DMS153 (cell line): ENCODE measurements around the gene MAPK10.
"Not testable (repeated sequence)": the region's sequence is repeated elsewhere in the genome, so short reads cannot be mapped to it uniquely, and the experiment has no call there.

Source experiments
- DNase-seq: peaks from one replicate; lab custom pipeline; 2025; lab: John Stamatoyannopoulos, UW

MAPK10 gene

DNA sequence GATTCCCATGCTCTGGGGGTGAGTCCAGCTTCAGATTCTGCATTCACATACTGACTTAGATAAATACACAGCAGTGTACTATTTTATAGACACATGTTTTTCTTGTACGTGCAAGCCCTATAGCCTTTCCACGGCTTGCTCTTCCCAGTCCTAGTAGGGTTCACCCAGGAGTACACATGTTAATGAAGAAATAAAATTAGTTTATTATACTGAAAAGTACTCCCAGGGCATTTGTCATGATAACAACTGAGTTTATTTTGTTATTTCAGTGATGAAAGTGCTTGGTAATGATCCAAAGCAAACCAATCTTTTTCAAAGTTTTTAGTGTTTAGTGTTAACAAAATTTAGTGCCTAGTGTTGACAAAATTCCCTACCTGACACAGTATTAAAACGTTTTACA is 21.3 kb downstream of the MAPK10 start:
- no peak for DNase-seq

DNA sequence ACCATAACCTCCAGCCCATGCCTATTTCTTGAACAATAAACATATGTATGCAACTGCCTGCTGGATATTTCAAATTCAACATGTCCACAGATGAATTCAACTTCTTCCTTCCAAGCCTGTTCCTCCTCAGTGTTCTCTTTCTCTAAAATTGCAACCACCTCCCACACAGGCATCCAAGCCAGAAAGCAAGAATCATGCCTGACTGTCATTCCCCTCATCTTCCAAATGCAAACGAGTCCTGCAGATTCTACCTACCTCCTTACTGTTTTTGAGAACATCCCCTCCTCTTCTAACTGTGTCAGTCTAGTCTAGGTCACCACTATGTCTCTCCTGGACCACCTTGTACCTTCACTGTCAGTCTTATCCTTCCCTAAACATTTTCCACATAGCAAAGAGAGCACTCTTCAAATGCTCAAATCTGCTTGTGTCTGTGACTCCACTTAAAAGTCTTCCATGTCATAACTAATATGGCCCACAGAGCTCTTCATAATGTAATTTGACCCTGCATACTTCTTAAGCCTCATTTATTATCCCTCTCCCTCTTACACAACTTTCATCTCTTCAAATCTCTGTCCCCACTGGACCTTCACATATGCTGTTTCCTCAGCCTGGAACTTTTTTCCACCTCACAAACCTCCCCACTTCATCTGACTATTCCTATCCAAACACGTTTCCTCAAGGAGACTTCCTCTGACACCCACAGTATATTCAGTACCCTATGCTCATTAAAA is 25.7 kb downstream of the MAPK10 start:
- DNase-seq = no peak

DNA sequence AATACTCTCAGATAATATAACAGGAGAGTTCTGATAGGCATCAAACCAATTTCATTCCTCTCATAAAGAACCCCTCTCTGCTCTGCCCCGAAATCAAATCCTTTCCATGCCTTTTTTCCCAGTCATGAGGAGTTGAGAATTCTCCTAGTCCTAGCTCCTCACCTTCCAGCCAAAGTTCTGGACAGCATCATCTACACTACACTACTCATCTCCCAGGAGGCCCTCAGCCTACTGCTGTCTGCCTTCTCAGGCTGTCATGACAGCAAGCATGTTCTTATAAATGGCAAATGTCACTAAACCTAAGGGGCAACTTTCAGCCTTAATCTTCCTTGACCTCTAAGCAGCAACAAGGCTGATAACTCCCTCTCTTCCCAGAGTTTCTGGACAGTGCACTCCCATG is 26.6 kb downstream of the MAPK10 start:
- no peak for DNase-seq

DNA sequence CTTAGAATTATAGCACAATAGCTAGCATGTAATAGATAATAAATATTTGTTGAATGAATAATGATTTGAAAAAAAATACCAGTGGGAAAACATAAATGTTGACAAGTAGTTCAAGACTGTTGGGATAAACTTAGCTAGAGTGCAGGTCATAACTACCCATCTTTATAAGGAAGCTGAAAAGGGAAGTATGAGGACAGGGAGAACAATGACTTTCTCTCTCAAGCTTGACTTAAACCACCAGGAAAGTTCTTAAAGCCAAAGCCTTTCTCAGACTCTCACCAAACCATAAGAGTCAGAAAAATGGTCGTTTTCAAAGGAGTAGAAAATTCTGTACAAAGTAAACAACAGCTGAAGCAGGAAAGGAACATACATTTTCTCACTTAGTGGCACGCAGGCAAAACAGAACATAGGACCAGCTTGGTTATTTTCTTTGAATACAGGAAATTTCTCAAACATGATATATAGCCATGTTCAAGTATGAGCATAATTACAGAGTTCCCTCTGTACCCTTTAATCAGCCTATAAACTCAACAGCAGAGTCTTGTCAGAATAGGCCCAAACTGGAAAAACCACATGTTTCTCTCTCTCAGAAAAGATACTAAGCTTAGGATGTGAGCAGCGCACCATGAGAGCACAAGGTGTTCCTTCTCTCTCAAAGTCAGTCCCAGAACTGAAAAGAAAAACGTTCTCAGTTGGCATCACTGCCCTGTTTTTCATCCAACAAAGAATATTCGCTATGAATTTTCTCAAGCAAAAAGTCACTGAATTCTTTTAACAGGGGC is 28.7 kb downstream of the MAPK10 start:
- no peak for DNase-seq

DNA sequence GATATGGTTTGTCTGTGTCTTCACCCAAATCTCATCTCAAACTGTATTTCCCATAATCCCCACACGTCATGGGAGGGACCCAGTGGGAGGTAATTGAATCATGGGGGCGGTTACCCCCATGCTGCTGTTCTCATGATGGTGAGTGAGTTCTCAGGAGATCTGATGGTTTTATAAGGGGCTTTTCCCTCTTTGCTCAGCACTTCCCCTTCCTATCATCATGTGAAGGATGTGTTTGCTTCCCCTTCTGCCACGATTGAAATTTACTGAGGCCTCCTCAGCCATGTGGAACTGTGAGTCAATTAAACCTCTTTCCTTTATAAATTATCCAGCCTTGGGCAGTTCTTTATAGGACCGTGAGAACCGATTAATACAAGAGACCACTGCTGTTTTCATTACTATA is 29.4 kb downstream of the MAPK10 start:
- DNase-seq = not testable (repeated sequence)

- no peak for DNase-seq
Observed at GRCh38 chr4:86329431-86329830, 30.4 kb downstream of the MAPK10 start.

DNA sequence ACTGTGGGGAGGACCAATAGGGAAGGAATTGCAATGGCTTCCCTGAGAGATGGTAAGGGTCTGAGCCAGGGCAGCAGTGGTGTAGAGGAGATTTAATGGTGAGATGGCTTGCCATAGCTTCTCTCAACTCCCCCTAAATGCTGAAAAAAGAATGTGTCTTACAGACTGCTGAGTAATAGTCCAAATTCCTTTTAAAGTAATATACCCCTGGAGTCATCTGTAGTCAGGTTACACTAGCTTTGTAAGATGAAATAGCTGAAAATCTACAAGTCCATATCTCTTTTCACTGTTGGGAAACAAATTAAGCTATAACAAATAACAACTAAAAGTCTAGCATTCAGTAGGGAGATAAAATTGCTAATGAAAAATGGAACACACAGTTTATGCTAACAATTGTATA is 33.5 kb downstream of the MAPK10 start:
- DNase-seq = no peak

DNA sequence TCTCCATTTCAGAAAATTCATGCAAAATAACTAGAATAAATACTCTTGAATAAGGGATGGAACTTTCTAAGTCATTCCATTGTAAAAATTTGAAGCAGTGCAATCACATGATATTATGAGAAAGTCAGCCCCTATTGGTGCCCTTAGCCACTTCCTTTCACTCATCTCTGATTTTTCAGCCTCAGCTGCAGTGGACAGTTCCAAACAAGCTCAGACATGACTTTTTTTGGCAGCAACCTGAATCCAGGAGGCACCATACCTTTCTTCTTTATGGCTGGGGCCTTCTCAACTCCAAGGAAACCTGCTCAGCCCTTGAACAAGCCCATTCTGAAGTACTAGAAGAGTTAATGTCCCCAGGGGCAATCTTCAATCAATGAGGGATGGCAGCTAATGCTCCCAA is 40.5 kb downstream of the MAPK10 start:
- DNase-seq = no peak

- DNase-seq = no peak
Observed at GRCh38 chr4:86315579-86315978, 44.3 kb downstream of the MAPK10 start.

- DNase-seq = no peak
Observed at GRCh38 chr4:86313656-86314055, 46.2 kb downstream of the MAPK10 start.

DNA sequence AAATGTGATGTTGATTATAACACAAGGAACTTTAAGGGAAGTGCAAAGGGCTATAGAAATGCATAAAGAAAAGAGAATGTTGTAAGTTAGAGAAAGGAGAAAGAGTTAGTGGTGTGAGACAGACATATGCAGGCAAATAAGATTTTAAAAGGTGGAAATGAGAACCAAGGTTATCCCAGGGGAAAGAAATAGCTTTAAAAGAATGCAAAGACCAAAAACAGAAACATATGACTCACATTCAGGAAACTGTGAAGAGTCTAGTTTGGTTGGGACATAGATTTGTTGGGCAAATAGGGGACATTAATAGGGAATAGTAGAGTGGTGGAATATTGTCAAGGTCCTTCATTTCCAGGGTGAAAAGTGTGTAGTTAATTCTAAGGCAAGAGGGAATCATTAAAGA is 52.4 kb downstream of the MAPK10 start:
- no peak for DNase-seq

DNA sequence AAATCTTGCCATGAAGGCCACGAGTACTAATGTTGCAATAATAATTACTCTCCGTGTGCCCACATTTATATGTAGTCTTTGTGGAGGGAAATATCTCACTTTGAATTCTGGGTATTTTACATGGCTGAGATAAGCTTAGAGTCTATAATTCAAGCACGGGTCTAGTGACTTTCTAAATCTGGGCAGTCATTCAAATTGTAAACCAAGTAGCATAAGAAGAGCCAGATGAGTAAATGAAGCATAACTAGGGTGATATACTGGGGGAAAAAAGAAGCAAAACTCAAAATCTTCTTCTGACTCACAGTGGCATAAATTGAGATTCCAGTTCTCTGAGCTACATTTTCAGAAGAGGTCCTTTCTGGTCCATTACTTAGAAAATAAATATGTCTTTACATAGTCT is 53.0 kb downstream of the MAPK10 start:
- no peak for DNase-seq

GRCh38 chr4:86302830-86303229 is 57.0 kb downstream of the MAPK10 start:
- DNase-seq = no peak

GRCh38 chr4:86302251-86302650 is 57.6 kb downstream of the MAPK10 start:
- DNase-seq = peak; percentile 78

DNA sequence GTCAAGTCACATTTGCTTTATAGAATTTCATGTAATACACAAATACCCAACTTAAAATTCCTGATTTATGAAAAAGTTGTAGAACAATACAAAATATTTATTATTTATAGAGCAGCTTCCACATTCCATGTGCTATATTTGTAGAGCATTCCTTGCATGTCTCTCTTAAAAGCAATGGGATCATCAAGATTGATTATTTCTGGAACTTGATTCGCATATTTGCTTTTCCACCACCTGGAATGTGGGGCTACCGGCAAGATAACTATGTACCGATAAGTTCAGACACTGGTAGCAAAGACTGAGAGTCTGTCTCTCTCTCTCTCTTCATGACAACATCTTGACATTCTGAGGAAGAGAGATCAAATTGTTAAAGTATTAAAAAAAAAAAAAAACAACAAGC is 59.3 kb downstream of the MAPK10 start:
- DNase-seq = no peak

GRCh38 chr4:86296865-86297264 is 63.0 kb downstream of the MAPK10 start:
- no peak for DNase-seq

- DNase-seq = no peak
Observed at GRCh38 chr4:86294883-86295282, 65.0 kb downstream of the MAPK10 start.

GRCh38 chr4:86291180-86291579 is 68.7 kb downstream of the MAPK10 start:
- DNase-seq = no peak

DNA sequence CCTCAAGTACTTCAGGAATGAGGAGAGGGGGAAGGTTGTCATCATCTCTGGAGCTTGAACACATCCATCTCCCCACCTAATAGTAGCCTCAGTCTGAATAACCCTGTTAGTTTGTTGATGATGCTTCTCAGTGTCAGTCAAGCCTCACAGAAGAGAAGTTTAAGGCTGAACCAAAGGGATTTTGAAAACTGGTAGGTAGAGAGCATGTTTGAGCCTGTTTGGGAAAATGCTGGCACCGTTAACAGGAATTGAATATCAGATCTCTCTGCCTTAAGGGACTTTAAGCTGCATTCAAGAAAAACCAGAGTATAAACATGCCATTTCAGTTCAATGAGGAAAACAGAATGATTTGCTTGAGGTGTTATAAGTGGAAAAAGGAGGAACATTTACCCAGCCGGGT is 73.1 kb downstream of the MAPK10 start:
- no peak for DNase-seq

GRCh38 chr4:86283371-86283770 is 76.5 kb downstream of the MAPK10 start:
- DNase-seq = no peak

DNA sequence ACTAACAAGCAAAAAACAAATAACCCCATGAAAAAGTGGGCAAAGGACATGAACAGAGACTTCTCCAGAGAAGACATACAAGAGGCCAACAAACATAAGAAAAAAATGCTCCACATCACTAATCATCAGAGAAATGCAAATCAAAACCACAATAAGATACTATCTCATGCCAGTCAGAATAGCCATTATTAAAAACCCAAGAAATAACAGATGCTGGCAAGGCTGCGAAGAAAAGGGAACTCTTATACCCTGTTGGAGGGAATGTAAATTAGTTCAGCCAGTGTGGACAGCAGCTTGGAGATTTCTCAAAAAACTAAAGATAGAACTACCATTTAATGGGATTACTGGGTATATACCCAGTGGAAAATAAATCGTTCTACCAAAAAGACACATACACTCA is 79.6 kb downstream of the MAPK10 start:
- DNase-seq = no peak

GRCh38 chr4:86279293-86279960 is 80.4 kb downstream of the MAPK10 start:
- no peak for DNase-seq

- DNase-seq = no peak
Observed at GRCh38 chr4:86278126-86278525, 81.7 kb downstream of the MAPK10 start.
